Uterus (tissue), 4 donors: ENCODE data around the gene SLC25A34. TPM values are rescaled to one million over a fixed set of nuclear protein-coding genes. Genes with fewer than 3 reads are reported as not detected.

Experiments
- total RNA-seq, 4 donors: library from RNA; depleted of rRNA in 3 of 4; stranded (reverse); fragments of >200 nt in 3 of 4; gene quantifications; one replicate each; pipeline versions ENCODE4 v1.1.0 to v1.2.4, GENCODE V29; 2014 to 2023
- donor health status: DM: yes; HTN: yes; CAD: no.

SLC25A34 gene
- total RNA-seq, 4 donors from 2014 or later: 0.29 to 2.1 (median 1.6) TPM; not detected in 1

Other genes with a start within 250 kb of the SLC25A34 start
- gene CASP9, start 212.0 kb upstream of the SLC25A34 start, total RNA-seq: 10 to 100 TPM in 2 of 4 donors, 1 to 10 TPM in 2; 2.6 to 16.0 (median 8.1) TPM
- gene DNAJC16, start 209.4 kb upstream of the SLC25A34 start, total RNA-seq: 10 to 100 TPM in 3 of 4 donors, 1 to 10 TPM in 1; 8.8 to 32.4 (median 27.5) TPM
- gene AGMAT, start 151.2 kb upstream of the SLC25A34 start, total RNA-seq: 1 to 10 TPM in 1 of 4 donors, under 1 TPM in 1, not detected in 2; 0.27 to 1.4 TPM
- 100 to 1,000 TPM in 1 of 4 donors, 10 to 100 TPM in 3; 26.2 to 115 (median 43.7) TPM for gene DDI2, start 118.8 kb upstream of the SLC25A34 start, total RNA-seq
- 10 to 100 TPM; 21.3 to 70.2 (median 30.7) TPM for gene PLEKHM2, start 51.9 kb upstream of the SLC25A34 start, total RNA-seq
- gene TMEM82, start 6.2 kb downstream of the SLC25A34 start, total RNA-seq: not detected
- gene FBLIM1, start 22.5 kb downstream of the SLC25A34 start, total RNA-seq: 10 to 100 TPM; 12.9 to 96.9 (median 74.3) TPM
- gene UQCRHL, start 71.4 kb downstream of the SLC25A34 start, total RNA-seq: 1 to 10 TPM in 2 of 4 donors, under 1 TPM in 1, not detected in 1; 0.59 to 1.9 (median 1.0) TPM
- gene SPEN, start 111.4 kb downstream of the SLC25A34 start, total RNA-seq: 100 to 1,000 TPM in 1 of 4 donors, 10 to 100 TPM in 3; 18.8 to 104 (median 73.8) TPM
- gene ZBTB17, start 239.8 kb downstream of the SLC25A34 start, total RNA-seq: 100 to 1,000 TPM in 1 of 4 donors, 10 to 100 TPM in 3; 21.3 to 120 (median 70.0) TPM